Pancreas (tissue), 10 donors: Measurements from ENCODE around the gene CFAP299. TPM values are rescaled to one million over a fixed set of nuclear protein-coding genes. Genes with fewer than 3 reads are reported as not detected.

Source experiments
- ATAC-seq, 4 donors: fragments of 200-7000 bp; cut with Tn5 transposase; one replicate each; pipeline versions ENCODE4 v1.8.0 to v1.9.1; 2020; ENCODE audit warnings: mild to moderate bottlenecking in 4 of 4, moderate library complexity in 4 of 4
- DNase-seq, 6 donors: peaks; one replicate each; pipeline ENCODE4 v3.0.0-alpha.2; 2020
- FAIRE-seq: peaks from 2 replicates; lab custom pipeline; 2012; peaks lifted over from hg19 to GRCh38; lab: Jason Lieb, UNC
- H3K27ac ChIP-seq, 4 donors: fragments of 200-600 bp; sonication (generic); 1 replicate in 3 of 4; 2 replicates in 1 of 4; pipeline versions ENCODE4 v1.5.0 to v1.8.0; 2020
- H3K27me3 ChIP-seq, 4 donors: fragments of 200-600 bp; one replicate each; pipeline ENCODE4 v1.8.0; 2021
- H3K36me3 ChIP-seq, 3 donors: fragments of 200-600 bp; sonication (generic) in 1 of 3; one replicate each; pipeline versions ENCODE4 v1.5.0 to v1.8.0; 2020 to 2021
- H3K4me1 ChIP-seq, 3 donors: fragments of 200-600 bp; one replicate each; pipeline ENCODE4 v1.8.0; 2021
- H3K4me3 ChIP-seq, 4 donors: fragments of 200-600 bp; sonication (generic) in 2 of 4; one replicate each; pipeline versions ENCODE4 v1.5.0 to v1.8.0; 2020 to 2021
- H3K9me3 ChIP-seq, 4 donors: fragments of 200-600 bp; one replicate each; pipeline ENCODE4 v1.8.0; 2021
- CTCF ChIP-seq, 4 donors: fragments of 200-600 bp; sonication (generic) in 3 of 4; IDR thresholded peaks; one replicate each; pipeline versions ENCODE4 v1.5.0 to v1.8.0; 2021; ENCODE audit warnings: antibody characterized with exemption in 4 of 4
- WGBS, 2 donors: extraction: QIAGEN DNeasy Blood & Tissue Kit; methylation state at CpG; one replicate each; pipeline ENCODE4 v1.1.7; 2013; 5-methylcytosine and 5-hydroxymethylcytosine counted together
- intact Hi-C, 3 donors: fragments of 100-400 bp; cut with DNase I; formaldehyde crosslinking; loops; one replicate each; pipeline versions ENCODE4 v1.11.1 to v1.14.2; 2022
- polyA plus RNA-seq, 2 donors: library from polyadenylated mRNA; stranded (reverse); fragments of 200-250 nt; gene quantifications; one replicate each; pipeline ENCODE4 v1.2.3, GENCODE V29; 2013
- total RNA-seq, 6 donors: library from RNA; stranded (reverse); fragmentation: NEBNext Ultra II Directional in 4 of 6; extraction: Animal tissue kit (Norgen Biotek cat#: 25700) in 4 of 6; gene quantifications; one replicate each; pipeline versions ENCODE4 v1.2.1 to v1.2.4, GENCODE V29; 2021 to 2023
- donor health status: healthy with polysubstance abuse.
- donor health status: DM: no; HTN: no; CAD: no; lungs with moderate emphysema.
- donor health status: DM: no; HTN: no; CAD: no.
- donor health status: control.
- donor health status: control.
- donor health status: Bipolar disorder and iron deficiency.
- donor health status: DM: yes; HTN: yes; CAD: no.
- donor health status: DM: no; HTN: no; CAD: no.
- donor health status: DM: no; HTN: no; CAD: no.
- donor health status: DM: yes; HTN: yes; CAD: no.

The CFAP299 gene
- total and polyA plus RNA-seq, 8 donors = 0.14 TPM; not detected in 7

- intact Hi-C loops = no loop called here
- no peaks in the 10 kb centered on the region for H3K36me3 ChIP-seq
- no peak for DNase-seq
- no peak overlapping the region for H3K4me3 ChIP-seq
- H3K27ac ChIP-seq = no peak overlapping the region
- ATAC-seq = no peak
- 47 to 61% methylated on average over 3 of the region's 3 CpGs for WGBS, 2 donors
- peaks cover 0 to 8% (median 0%) of the 10 kb centered on the region in 4 donors for H3K27me3 ChIP-seq
- FAIRE-seq = no peak
- no peaks in the 10 kb centered on the region for H3K9me3 ChIP-seq
- H3K4me1 ChIP-seq = no peaks in the 10 kb centered on the region
- TF ChIP-seq CTCF (IDR thresholded peaks at IDR 0.05) = no peak
Observed at GRCh38 chr4:80382090-80382832, 46.7 kb downstream of the CFAP299 start.

- WGBS, 2 donors = 86 to 88% methylated on average over 25 of the region's 25 CpGs
- FAIRE-seq (no peak), DNase-seq (peak in 2 of 6 donors; percentile 39 to 68), ATAC-seq (no peak)
- Histone ChIP-seq H3K9me3 (no peaks in the 10 kb centered on the region), H3K27ac (no peak overlapping the region), H3K27me3 (no peaks in the 10 kb centered on the region), H3K4me3 (no peak overlapping the region), H3K4me1 (no peaks in the 10 kb centered on the region), H3K36me3 (no peaks in the 10 kb centered on the region)
- intact Hi-C loops = no loop called here
- no peak for TF ChIP-seq CTCF (IDR thresholded peaks at IDR 0.05)
Observed at GRCh38 chr4:80385397-80386280, 50.1 kb downstream of the CFAP299 start.

GRCh38 chr4:80386281-80386886 is 50.9 kb downstream of the CFAP299 start:
- no peak for TF ChIP-seq CTCF (IDR thresholded peaks at IDR 0.05)
- DNase-seq = peak in 2 of 6 donors; percentile 31 to 49
- no peak overlapping the region for H3K27ac ChIP-seq
- intact Hi-C loops = no loop called here
- H3K36me3 ChIP-seq = no peaks in the 10 kb centered on the region
- no peaks in the 10 kb centered on the region for H3K27me3 ChIP-seq
- H3K4me1 ChIP-seq = no peaks in the 10 kb centered on the region
- ATAC-seq = no peak
- H3K9me3 ChIP-seq = no peaks in the 10 kb centered on the region
- no peak overlapping the region for H3K4me3 ChIP-seq
- WGBS, 2 donors = 93 to 94% methylated on average over 42 of the region's 42 CpGs
- FAIRE-seq = no peak

GRCh38 chr4:80387390-80388283 is 52.1 kb downstream of the CFAP299 start:
- no peak for TF ChIP-seq CTCF (IDR thresholded peaks at IDR 0.05)
- H3K4me3 ChIP-seq = no peak overlapping the region
- no peak overlapping the region for H3K27ac ChIP-seq
- peak in 3 of 6 donors; percentile 21 to 66 (median 43) for DNase-seq
- no peak for FAIRE-seq
- H3K36me3 ChIP-seq = no peaks in the 10 kb centered on the region
- no peak for ATAC-seq
- no peaks in the 10 kb centered on the region for H3K9me3 ChIP-seq
- no peaks in the 10 kb centered on the region for H3K27me3 ChIP-seq
- no peaks in the 10 kb centered on the region for H3K4me1 ChIP-seq
- WGBS, 2 donors = 80 to 91% methylated on average over 11 of the region's 11 CpGs
- intact Hi-C loops = no loop called here
